Ectodermal cell (in vitro differentiated cells): ENCODE data around the gene TNFSF11.

Source experiments
- H3K27ac ChIP-seq: 2 replicates; pipeline ENCODE4 v1.7.0; 2013; ENCODE audit warnings: mild to moderate bottlenecking, low read depth, low read length; ENCODE audit not compliant: insufficient read depth, poor library complexity, severe bottlenecking
- H3K27me3 ChIP-seq: 2 replicates; pipeline ENCODE4 v1.7.0; 2013; ENCODE audit warnings: mild to moderate bottlenecking, low read length; ENCODE audit not compliant: insufficient read depth, control insufficient read depth, poor library complexity, severe bottlenecking
- H3K36me3 ChIP-seq: one replicate; pipeline ENCODE4 v1.7.0; 2013; ENCODE audit warnings: low read length; ENCODE audit not compliant: control insufficient read depth, insufficient read depth
- H3K4me1 ChIP-seq: one replicate; pipeline ENCODE4 v1.7.0; 2013; ENCODE audit warnings: low read length; ENCODE audit not compliant: control insufficient read depth, insufficient read depth
- H3K4me3 ChIP-seq: 2 replicates; pipeline ENCODE4 v1.7.0; 2013; ENCODE audit warnings: low read depth, low read length, control low read depth; ENCODE audit not compliant: insufficient read depth
- H3K9me3 ChIP-seq: 2 replicates; pipeline ENCODE4 v1.7.0; 2013; ENCODE audit warnings: mild to moderate bottlenecking, low read length, moderate library complexity; ENCODE audit not compliant: control insufficient read depth
- WGBS, 2 experiments: methylation state at CpG; one replicate each; pipeline ENCODE4 v1.1.7; 2013; ENCODE audit warnings: missing lambda C conversion rate in 2 of 2; 5-methylcytosine and 5-hydroxymethylcytosine counted together

TNFSF11 gene

DNA sequence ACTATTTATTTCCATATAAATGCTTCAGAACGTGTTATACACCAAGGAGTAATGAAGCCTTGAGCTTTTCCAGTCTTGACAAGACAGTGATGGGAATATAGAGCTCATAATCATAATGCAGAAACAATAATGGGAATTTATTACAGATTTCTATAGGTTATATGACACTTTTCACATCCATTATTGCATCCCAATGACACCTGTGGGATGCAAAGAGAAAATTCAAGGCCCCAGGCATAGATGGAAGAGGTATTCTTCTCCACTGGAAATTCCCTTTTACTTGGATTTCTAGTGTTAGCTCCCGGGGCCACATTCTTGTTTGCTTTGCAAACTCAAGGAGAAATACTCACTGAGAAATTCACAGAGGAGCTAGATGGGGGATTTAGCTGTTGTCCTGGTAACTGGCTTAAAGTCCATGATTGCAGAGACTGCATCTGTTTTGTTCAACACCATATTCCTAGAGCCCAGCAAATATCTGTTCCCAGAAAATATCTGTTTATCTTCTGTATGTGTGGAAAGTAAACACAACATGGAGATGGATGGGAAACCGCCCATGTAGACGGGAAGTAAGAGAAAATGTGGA, 30.6 kb upstream of the TNFSF11 start:
- H3K4me1 ChIP-seq, result peaks cover 16% of the 10 kb centered on the region
- no peaks in the 10 kb centered on the region for H3K27me3 ChIP-seq
- 69 to 86% methylated on average over 1 to 4 of the region's 4 CpGs for WGBS, 2 experiments
- H3K36me3 ChIP-seq, result no peaks in the 10 kb centered on the region
- no peak overlapping the region for H3K27ac ChIP-seq
- H3K4me3 ChIP-seq, result no peak overlapping the region
- H3K9me3 ChIP-seq, result no peaks in the 10 kb centered on the region

DNA sequence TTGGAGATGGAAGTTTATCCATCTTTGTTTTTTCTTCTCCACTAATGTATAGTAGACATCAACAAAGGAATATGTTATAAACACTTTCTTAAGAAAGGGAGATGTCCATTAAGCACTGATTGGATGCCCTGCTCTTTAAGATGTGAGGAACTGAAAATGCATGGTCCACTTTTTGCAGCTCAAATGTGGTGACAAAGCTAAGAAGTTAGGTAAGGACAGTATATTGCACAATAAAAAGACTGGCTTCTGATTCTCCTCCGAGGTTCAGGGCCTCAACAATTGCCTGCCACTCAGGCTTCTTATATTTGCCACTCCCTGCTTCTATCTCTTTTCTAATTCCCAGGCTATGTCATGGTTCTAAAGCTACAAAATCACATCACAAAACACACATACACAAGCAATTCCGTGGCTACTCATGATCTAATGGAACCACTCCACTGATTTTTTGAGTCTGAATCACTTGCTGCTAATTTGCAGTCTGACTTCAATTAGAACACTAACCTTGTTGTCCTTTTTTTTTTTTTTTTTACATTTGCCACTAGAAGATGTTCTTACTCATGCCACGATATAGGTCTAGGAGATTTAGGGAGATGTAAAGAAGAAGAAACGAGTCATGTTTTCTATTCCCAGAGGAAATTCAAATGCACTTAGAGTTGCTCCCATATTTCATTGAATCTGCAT, 29.6 kb upstream of the TNFSF11 start:
- no peaks in the 10 kb centered on the region for H3K9me3 ChIP-seq
- H3K36me3 ChIP-seq, result no peaks in the 10 kb centered on the region
- no peak overlapping the region for H3K4me3 ChIP-seq
- H3K27me3 ChIP-seq, result no peaks in the 10 kb centered on the region
- H3K27ac ChIP-seq, result no peak overlapping the region
- H3K4me1 ChIP-seq, result peaks cover 26% of the 10 kb centered on the region
- WGBS, 2 experiments, result 86 to 87% methylated on average over 3 to 4 of the region's 4 CpGs

DNA sequence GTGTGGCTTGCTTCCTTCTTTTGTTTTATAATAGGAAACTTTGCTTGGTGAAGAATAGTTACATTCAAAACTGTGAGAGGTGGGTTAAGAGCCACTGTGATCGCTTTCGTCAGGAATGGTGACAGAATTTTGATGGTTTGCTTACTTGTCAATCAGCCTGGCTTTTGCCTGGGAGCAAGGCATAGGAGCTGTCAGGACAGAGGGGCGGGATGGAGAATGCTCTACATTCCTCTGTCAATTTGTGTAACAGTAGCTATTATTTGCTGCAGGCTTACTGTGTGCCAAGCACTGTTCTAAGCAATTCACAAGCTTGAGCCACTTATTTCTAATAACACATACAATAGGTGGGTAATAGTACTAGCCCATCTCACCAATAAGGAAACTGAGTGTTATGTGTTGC, 28.1 kb upstream of the TNFSF11 start:
- Histone ChIP-seq H3K36me3 (no peaks in the 10 kb centered on the region), H3K27me3 (no peaks in the 10 kb centered on the region), H3K4me1 (peaks cover 28% of the 10 kb centered on the region), H3K9me3 (no peaks in the 10 kb centered on the region), H3K27ac (no peak overlapping the region), H3K4me3 (no peak overlapping the region)
- 57 to 69% methylated on average over 3 of the region's 3 CpGs for WGBS, 2 experiments

DNA sequence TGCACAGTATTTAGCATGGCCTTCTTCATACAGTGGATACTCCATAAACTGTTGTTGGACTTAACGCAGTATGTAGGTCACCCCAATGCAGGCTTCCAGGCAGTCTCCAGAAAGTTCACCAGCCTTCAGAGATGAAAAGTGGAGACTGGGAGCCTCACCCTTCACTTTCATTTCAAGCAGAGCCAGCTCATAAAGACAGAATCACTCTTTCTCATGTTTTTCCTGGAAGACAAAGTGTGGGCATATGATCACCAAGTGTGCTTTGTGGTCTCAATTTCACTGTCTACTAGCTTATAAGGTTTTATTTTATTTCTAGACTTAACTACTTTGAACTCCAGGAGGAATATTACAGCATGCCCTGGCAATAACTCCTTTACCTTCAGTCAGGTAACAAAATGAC, 26.3 kb upstream of the TNFSF11 start:
- Histone ChIP-seq H3K36me3 (no peaks in the 10 kb centered on the region), H3K27me3 (no peaks in the 10 kb centered on the region), H3K4me1 (peaks cover 28% of the 10 kb centered on the region), H3K4me3 (no peak overlapping the region), H3K27ac (no peak overlapping the region), H3K9me3 (no peaks in the 10 kb centered on the region)
- 93 to 100% methylated on average over 1 of the region's 1 CpG for WGBS, 2 experiments

DNA sequence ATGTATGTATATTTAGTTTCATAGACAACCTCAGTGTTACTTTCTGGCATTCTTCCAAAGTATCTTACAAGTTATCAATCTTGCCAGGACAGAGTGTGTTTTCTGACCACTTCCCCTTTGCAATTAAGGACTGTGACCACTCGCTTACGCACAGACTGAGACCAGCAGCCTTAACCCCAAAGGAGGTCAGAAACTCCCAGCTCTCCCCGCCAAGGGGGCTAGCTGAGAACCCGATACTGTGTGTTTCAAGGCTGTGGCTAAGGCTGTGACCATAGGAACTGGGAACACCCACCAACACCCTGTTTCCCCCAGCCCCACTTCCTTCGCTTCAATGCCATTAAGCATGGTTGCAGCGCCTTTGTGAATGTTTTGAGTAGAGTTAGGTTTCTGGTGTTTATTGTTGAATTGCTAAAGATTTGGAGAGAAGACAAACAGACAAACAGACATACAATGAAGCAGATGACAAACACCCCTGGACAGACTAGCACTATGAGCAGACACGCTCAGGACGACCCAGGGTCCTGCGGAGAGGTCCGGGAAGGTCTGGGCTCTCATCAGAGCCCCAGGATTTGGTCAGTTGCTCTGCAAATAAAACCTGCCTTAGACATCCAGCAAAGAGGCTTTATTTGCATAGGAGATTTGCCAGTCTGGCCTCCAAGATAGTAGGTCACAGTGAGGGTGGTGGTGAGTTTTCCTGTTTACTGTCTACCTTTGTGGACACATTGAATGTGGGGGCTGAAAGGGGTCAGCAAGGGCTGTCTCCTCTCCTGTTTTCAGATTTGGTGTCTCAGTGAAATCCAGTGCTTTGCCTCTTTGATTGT, 25.0 kb upstream of the TNFSF11 start:
- Histone ChIP-seq H3K27ac (no peak overlapping the region), H3K36me3 (no peaks in the 10 kb centered on the region), H3K27me3 (no peaks in the 10 kb centered on the region), H3K9me3 (no peaks in the 10 kb centered on the region), H3K4me1 (peaks cover 28% of the 10 kb centered on the region), H3K4me3 (no peak overlapping the region)
- WGBS, 2 experiments, result 82 to 91% methylated on average over 9 to 10 of the region's 10 CpGs

DNA sequence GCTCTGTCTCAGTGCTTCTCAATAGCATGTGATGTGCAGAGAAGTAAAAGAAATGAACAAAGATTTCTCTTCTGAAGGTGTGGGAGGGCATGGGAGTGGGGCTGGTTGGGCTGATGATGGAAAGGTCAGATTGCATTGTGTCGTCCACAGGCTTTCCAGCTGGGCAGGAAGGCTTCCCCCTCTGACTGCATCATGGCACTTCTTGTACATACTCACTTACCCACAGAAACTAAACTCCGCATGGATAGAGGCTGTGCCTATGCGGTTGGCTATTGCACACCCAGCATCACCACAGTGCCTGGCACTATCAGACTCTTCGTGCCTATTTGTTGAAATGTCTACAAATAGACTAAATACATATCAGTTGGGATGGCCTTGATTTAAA, 24.4 kb upstream of the TNFSF11 start:
- no peaks in the 10 kb centered on the region for H3K27me3 ChIP-seq
- no peak overlapping the region for H3K27ac ChIP-seq
- H3K4me3 ChIP-seq, result no peak overlapping the region
- 90 to 96% methylated on average over 4 of the region's 4 CpGs for WGBS, 2 experiments
- H3K4me1 ChIP-seq, result peaks cover 24% of the 10 kb centered on the region
- no peaks in the 10 kb centered on the region for H3K36me3 ChIP-seq
- no peaks in the 10 kb centered on the region for H3K9me3 ChIP-seq

DNA sequence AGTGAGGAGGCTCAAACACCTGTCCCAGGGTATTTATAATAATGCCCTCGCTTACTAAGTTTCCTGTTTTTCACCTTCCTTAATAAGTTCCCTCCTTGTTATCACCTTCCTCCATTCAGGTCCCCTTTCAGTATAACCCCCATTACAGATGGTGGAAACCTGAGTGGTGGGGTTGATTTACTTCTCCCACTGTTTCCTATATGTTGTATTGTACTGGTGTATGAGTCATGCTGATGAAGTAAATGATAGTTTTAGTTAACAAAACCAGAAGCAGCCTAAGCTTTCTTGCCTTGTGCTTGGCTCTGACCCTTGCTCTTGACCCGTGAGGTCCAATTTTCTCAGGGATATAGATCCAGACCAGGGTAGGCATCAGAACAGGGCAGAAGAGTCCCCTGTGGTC, 22.3 kb upstream of the TNFSF11 start:
- Histone ChIP-seq H3K27me3 (no peaks in the 10 kb centered on the region), H3K4me1 (peaks cover 11% of the 10 kb centered on the region), H3K9me3 (no peaks in the 10 kb centered on the region), H3K36me3 (no peaks in the 10 kb centered on the region), H3K27ac (no peak overlapping the region), H3K4me3 (no peak overlapping the region)
- 87 to 96% methylated on average over 2 of the region's 2 CpGs for WGBS, 2 experiments

DNA sequence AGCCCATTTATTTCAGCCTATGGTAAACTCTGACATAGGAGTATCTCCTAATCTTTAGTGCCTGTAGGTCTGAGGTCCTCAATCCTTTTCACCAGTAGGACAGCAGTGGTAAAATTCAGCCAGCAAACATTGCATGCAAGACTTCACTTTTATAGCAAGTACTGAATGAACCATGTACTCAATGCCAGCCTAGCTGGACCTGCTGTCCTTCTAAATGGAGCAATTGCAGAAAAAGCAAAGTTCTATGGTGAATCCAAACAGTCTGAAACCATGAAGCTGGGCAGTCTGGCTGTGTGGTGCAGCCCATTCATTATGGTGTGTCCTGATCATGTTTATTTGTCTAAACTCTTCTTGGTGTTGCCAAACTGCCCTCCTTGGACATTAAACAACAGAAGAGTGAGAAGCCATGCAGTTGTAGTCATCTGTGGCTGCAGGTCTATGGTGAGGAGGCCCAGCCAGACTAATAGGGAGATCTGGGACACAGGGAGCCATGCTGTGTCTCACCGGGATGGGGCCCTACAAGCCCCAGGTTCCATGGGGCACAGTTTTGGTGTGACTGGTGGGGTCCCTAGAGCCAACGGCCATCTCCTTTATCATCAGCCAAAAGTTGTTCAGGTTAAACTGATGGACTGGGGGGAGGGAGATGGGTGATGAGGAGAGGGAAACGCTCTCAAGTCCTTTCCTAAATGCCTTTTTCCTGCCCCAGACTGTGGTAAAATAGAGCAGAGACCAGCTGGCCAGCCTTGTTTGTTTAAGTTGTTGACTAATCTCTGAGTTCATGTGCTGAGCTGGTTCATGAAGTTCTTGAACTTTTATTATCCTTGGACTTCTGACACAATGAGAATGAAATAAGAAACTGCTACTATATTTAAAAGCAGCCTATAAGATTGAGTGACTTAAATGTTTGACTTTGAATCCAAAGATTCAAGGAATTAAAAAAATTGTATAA, 20.6 kb upstream of the TNFSF11 start:
- Histone ChIP-seq H3K4me3 (no peak overlapping the region), H3K27me3 (no peaks in the 10 kb centered on the region), H3K4me1 (peaks cover 11% of the 10 kb centered on the region), H3K36me3 (no peaks in the 10 kb centered on the region), H3K27ac (no peak overlapping the region), H3K9me3 (no peaks in the 10 kb centered on the region)
- 92 to 94% methylated on average over 3 of the region's 3 CpGs for WGBS, 2 experiments

DNA sequence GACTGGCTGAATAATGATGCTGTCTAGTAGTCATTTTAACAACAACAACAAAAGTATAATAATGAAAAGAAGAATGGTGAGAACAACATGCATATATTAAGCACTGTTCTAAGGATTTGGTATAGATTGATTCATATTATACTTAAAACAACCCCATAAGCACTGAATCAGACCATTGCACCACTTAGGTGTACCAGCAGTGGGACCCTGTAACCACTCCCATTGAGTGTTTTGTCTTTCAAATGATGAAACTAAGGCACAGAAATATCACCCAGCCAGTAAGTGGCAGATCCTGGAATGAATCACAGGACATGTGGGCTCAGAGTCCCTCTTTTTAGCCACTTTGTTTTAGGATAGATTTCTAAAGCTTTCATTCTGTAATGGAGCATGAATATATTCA, 14.9 kb upstream of the TNFSF11 start:
- Histone ChIP-seq H3K27ac (no peak overlapping the region), H3K4me3 (no peak overlapping the region), H3K27me3 (no peaks in the 10 kb centered on the region)

More for the DNA sequence above, 14.9 kb upstream of the TNFSF11 start:
- H3K4me1 ChIP-seq, result no peaks in the 10 kb centered on the region
- no peaks in the 10 kb centered on the region for H3K9me3 ChIP-seq
- no peaks in the 10 kb centered on the region for H3K36me3 ChIP-seq
